Common myeloid progenitor, CD34-positive (primary cell): ENCODE data around the gene TANK.

ENCODE experiments used
- CTCF ChIA-PET: fragments of 350-600 bp; sonication (Branson Sonifier 250); formaldehyde crosslinking; loops from one replicate; lab custom pipeline; 2021; ENCODE audit warnings: antibody characterized with exemption; lab: Charles Lee
- POLR2A ChIA-PET: fragments of 350-600 bp; sonication (Branson Sonifier 250); formaldehyde crosslinking; loops from one replicate; lab custom pipeline; 2021; ENCODE audit warnings: antibody characterized with exemption; lab: Charles Lee
- DNase-seq, 3 donors: peaks; one replicate each; pipeline versions ENCODE4 v3.0.0 to v3.0.0-alpha.2; 2013
- H3K27ac ChIP-seq, 2 experiments: 1 replicate in 1 of 2; 2 replicates in 1 of 2; pipeline ENCODE4 v1.7.0; 2013; ENCODE audit warnings: inconsistent platforms in 2 of 2, low read length in 2 of 2, mild to moderate bottlenecking in 2 of 2, low read depth in 1 of 2, moderate library complexity in 1 of 2; ENCODE audit not compliant: severe bottlenecking in 2 of 2, insufficient read depth in 1 of 2, poor library complexity in 1 of 2
- H3K27me3 ChIP-seq, 5 experiments: replicated peaks in 2 of 5; 1 replicate in 3 of 5; 2 replicates in 2 of 5; pipeline versions ENCODE4 v1.6.1 to v1.7.0; 2013; ENCODE audit warnings: low read length in 4 of 5, mild to moderate bottlenecking in 2 of 5, moderate library complexity in 2 of 5, inconsistent platforms in 1 of 5; ENCODE audit not compliant: insufficient read depth in 5 of 5, control insufficient read depth in 4 of 5
- H3K36me3 ChIP-seq, 4 experiments: 1 replicate in 2 of 4; 2 replicates in 2 of 4; pipeline versions ENCODE4 v1.6.1 to v1.7.0; 2013; ENCODE audit warnings: low read length in 3 of 4, control low read depth in 1 of 4, mild to moderate bottlenecking in 1 of 4; ENCODE audit not compliant: control insufficient read depth in 4 of 4, insufficient read depth in 4 of 4
- H3K4me1 ChIP-seq, 4 experiments: 1 replicate in 3 of 4; 2 replicates in 1 of 4; pipeline versions ENCODE4 v1.6.1 to v1.7.1; 2013; ENCODE audit warnings: low read length in 3 of 4, mild to moderate bottlenecking in 3 of 4, control low read depth in 1 of 4, inconsistent platforms in 1 of 4, moderate library complexity in 1 of 4; ENCODE audit not compliant: control insufficient read depth in 4 of 4, insufficient read depth in 4 of 4; ENCODE audit errors: control extremely low read depth in 1 of 4
- H3K4me3 ChIP-seq, 7 experiments: 1 replicate in 4 of 7; 2 replicates in 3 of 7; pipeline versions ENCODE4 v1.5.1 to v1.7.0; 2013; ENCODE audit warnings: mild to moderate bottlenecking in 7 of 7, low read length in 6 of 7, moderate library complexity in 6 of 7, inconsistent platforms in 2 of 7, low read depth in 2 of 7, control low read depth in 1 of 7; ENCODE audit not compliant: insufficient read depth in 4 of 7, control insufficient read depth in 1 of 7; ENCODE audit errors: extremely low read depth in 1 of 7
- H3K9me3 ChIP-seq, 5 experiments: 1 replicate in 4 of 5; 2 replicates in 1 of 5; pipeline versions ENCODE4 v1.6.1 to v1.7.1; 2013; ENCODE audit warnings: low read length in 4 of 5, mild to moderate bottlenecking in 2 of 5, inconsistent platforms in 1 of 5, low read depth in 1 of 5, moderate library complexity in 1 of 5; ENCODE audit not compliant: control insufficient read depth in 4 of 5, insufficient read depth in 2 of 5; ENCODE audit errors: control extremely low read depth in 1 of 5
- WGBS: methylation state at CpG from one replicate; pipeline ENCODE4 v1.1.5; 2013; ENCODE audit not compliant: insufficient coverage; 5-methylcytosine and 5-hydroxymethylcytosine counted together

Gene TANK

DNA sequence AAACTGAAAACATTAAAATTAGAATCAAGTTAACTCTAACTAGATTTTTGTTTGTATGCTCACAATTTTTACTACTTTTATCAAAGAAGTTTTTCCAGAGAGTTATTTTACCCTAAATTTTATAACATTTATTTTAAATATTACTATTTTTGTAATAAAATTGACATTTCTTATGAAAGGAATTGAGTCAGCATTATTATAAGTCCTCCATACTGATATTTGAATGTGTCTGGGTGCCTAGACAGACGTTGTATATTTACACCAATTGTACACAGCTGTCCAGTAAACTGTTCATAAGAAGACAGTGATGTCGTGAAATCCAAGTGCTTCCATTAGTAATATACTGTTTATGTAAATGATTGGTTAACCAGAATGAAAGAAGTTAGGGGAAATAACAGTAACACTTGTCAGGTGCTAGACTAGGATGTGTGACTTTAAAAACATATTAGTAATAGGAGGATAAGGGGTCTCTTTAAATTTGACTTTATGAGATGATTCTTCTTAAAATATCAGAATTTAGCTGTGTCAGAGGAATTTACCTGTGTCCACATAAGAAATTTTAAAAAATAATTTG lies 73.7 kb downstream of the TANK start:
- WGBS, result 67% methylated on average over 1 of the region's 2 CpGs
- POLR2A ChIA-PET, result interaction anchor here (0.6 kb wide), 1 partner anchor 26 kb away, joined by 5 read pairs; no protein-coding TSS in a partner anchor
- Histone ChIP-seq H3K27me3 (no peaks in the 10 kb centered on the region), H3K4me1 (peaks cover 0 to 20% (median 17%) of the 10 kb centered on the region in 4 experiments), H3K27ac (no peak overlapping the region), H3K36me3 (peaks cover 5 to 28% (median 20%) of the 10 kb centered on the region in 4 experiments), H3K4me3 (no peak overlapping the region), H3K9me3 (no peaks in the 10 kb centered on the region)
- CTCF ChIA-PET, result interaction anchor here (0.8 to 6.2 kb wide), 5 partner anchors 8 to 51 kb away, joined by 3 to 35 read pairs (median 5); no protein-coding TSS in a partner anchor
- DNase-seq, result no peak

DNA sequence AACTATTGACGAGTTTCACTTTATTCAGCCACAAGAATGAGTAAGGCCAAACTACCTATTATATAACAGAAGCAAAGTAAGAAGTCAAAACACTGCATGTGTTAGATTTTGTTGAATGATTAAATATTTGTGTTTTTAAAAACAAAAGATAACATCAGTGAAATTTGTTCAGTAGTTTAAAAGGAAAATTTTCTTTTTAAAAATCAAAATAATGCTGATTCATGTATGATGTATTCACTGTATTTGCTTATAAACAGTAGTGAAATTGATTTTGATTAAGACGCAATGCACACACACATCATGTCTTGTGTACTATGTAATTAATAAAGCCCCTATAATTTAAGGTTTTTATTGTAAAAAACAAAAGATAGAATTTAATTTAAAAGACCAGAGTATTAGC lies 74.4 kb downstream of the TANK start:
- H3K27ac ChIP-seq, result no peak overlapping the region
- peaks cover 4 to 25% (median 15%) of the 10 kb centered on the region in 4 experiments for H3K36me3 ChIP-seq
- DNase-seq, result peak in 1 of 3 donors; percentile 15
- no CpG with 5 or more reads among the region's 2 CpGs for WGBS
- H3K9me3 ChIP-seq, result no peaks in the 10 kb centered on the region
- ChIA-PET CTCF (interaction anchor here (0.8 to 4.5 kb wide), 3 partner anchors 11 to 51 kb away, joined by 3 to 22 read pairs (median 4); no protein-coding TSS in a partner anchor), POLR2A (no interaction called here)
- no peaks in the 10 kb centered on the region for H3K27me3 ChIP-seq
- no peak overlapping the region for H3K4me3 ChIP-seq
- H3K4me1 ChIP-seq, result peaks cover 0 to 22% (median 19%) of the 10 kb centered on the region in 4 experiments

DNA sequence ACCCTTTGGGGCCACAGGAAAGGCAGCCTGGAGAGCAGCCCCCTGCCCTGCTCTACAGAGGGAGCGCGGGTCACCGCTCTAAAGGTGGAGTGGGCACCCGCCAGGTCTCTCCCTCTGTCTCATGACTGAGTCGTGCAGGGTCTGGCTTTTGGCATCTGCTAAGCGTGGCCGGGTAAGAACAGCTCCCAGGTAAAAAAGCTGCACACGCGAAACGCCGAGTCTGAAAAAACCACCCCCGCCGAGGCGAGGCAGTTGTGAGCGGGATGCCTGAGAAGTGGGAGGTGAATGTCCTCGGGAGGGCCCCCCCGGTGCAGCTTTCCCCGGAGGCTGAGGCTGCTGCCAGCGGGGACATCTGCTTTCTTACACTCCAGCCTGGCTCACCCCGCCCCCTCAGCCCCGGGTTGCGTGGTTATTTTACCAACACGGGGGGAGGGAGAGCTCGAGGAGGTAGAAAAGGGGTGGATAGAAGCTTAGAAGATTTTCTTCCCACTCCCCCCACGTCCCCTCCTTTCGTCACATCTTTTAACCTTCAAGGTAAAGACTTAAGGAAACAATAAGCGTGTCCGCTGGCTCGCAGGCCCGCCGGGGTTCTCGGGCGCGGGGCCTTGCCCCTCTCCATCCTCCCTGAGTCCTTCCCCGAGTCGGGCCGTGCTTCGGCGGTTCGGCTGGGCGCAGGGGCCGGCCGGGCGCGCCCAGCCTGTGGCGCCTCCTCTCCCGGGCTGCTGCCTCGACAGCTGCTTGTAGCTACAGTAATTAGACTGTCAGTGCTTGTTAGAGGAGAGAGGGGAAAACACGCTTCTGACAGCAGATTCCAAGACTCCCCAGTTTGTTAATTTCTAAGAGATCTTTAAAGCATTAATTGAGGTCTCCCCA lies 77.4 kb downstream of the TANK start:
- DNase-seq, result peak in 2 of 3 donors; percentile 60 to 77
- POLR2A ChIA-PET, result no interaction called here
- WGBS, result 4% methylated on average over 30 of the region's 49 CpGs
- Histone ChIP-seq H3K27ac (no peak overlapping the region), H3K27me3 (peaks cover 0 to 6% (median 0%) of the 10 kb centered on the region in 5 experiments), H3K9me3 (no peaks in the 10 kb centered on the region), H3K36me3 (peaks cover 0 to 17% (median 3%) of the 10 kb centered on the region in 4 experiments), H3K4me1 (peaks cover 0 to 23% (median 19%) of the 10 kb centered on the region in 4 experiments), H3K4me3 (peak overlapping the region; percentile 39 to 83 (median 65))
- CTCF ChIA-PET, result interaction anchor here (0.9 to 1.9 kb wide), 3 partner anchors 13 to 36 kb away, joined by 3 to 11 read pairs (median 4); no protein-coding TSS in a partner anchor

DNA sequence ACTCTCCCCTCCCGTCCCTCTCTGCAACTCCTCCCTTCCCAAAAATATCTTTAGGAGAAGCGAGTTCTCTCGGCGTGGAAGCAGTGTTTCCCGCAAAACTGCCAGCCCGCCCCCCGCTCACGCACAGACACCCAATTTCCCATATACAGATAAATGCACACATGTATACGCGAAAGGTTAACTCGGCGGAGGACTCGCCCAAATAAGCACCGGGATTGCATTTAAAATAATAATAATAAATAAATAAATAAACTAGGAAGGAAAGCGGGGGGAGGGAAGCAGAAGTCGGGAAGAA lies 78.0 kb downstream of the TANK start:
- peaks cover 0 to 17% (median 3%) of the 10 kb centered on the region in 4 experiments for H3K36me3 ChIP-seq
- ChIA-PET CTCF (interaction anchor here (1.9 kb wide), 1 partner anchor 15 kb away, joined by 11 read pairs; no protein-coding TSS in a partner anchor), POLR2A (no interaction called here)
- DNase-seq, result no peak
- peaks cover 0 to 6% (median 0%) of the 10 kb centered on the region in 5 experiments for H3K27me3 ChIP-seq
- peaks cover 0 to 29% (median 23%) of the 10 kb centered on the region in 4 experiments for H3K4me1 ChIP-seq
- H3K27ac ChIP-seq, result no peak overlapping the region
- peak overlapping the region; percentile 30 to 83 (median 65) for H3K4me3 ChIP-seq
- H3K9me3 ChIP-seq, result no peaks in the 10 kb centered on the region
- 0% methylated on average over 6 of the region's 16 CpGs for WGBS

DNA sequence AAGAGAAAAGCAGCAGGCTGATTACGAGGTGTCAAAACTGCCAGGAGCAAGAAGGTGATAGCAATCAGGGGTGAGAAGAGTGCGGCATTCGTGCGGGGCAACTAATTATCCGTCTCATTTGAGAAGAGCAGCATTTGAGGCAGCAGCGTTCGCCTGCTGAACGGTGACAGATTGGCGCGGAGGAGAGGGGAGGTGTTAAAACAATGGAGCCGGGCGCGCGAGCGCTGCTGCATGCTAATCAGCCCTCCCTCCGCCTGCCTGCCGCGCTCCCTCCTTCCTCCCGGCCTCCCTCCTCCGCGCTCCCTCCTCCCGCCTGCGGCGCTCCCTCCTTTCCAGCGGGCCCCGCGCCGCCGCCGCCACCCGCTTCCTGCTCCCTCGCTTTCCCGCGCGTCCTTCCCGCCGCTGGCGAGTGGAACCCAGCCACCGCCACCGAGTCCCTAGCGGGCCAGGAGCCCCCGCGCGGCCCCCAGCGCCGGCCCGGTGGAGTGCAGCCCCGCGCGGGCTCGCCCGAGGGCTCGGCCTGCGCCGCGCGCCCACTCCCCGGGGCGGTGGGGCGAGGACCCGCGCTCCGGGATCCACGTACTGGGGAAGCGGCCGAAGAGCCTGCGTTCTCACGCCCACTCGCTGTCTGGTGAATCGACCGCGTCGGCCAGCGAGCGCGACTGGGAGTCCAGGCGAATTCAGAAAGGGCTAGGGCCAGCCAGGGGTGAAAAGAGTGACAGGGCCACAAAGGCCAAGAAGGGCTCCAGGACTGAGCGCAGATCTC lies 78.5 kb downstream of the TANK start:
- Histone ChIP-seq H3K27ac (no peak overlapping the region), H3K9me3 (no peaks in the 10 kb centered on the region), H3K4me1 (peaks cover 0 to 33% (median 28%) of the 10 kb centered on the region in 4 experiments), H3K27me3 (peaks cover 0 to 8% (median 0%) of the 10 kb centered on the region in 5 experiments), H3K4me3 (peak overlapping the region; percentile 30 to 83 (median 65)), H3K36me3 (peaks cover 0 to 17% (median 3%) of the 10 kb centered on the region in 4 experiments)
- ChIA-PET POLR2A (no interaction called here), CTCF (interaction anchor here (0.6 to 5.5 kb wide), 4 partner anchors 8 to 35 kb away, joined by 3 to 35 read pairs (median 7); no protein-coding TSS in a partner anchor)
- WGBS, result 5% methylated on average over 43 of the region's 78 CpGs
- peak in 2 of 3 donors; percentile 65 to 81 for DNase-seq

GRCh38 chr2:161239326-161240109 lies 79.3 kb downstream of the TANK start:
- POLR2A ChIA-PET, result no interaction called here
- Histone ChIP-seq H3K27me3 (peaks cover 0 to 13% (median 0%) of the 10 kb centered on the region in 5 experiments), H3K9me3 (no peaks in the 10 kb centered on the region), H3K27ac (no peak overlapping the region), H3K4me1 (peaks cover 0 to 41% (median 33%) of the 10 kb centered on the region in 4 experiments), H3K4me3 (peak overlapping the region in 4 of 7 experiments; percentile 30 to 83 (median 76)), H3K36me3 (peaks cover 0 to 17% (median 3%) of the 10 kb centered on the region in 4 experiments)
- 95% methylated on average over 47 of the region's 47 CpGs for WGBS
- CTCF ChIA-PET, result interaction anchor here (0.6 to 5.5 kb wide), 4 partner anchors 9 to 35 kb away, joined by 3 to 35 read pairs (median 3); no protein-coding TSS in a partner anchor
- no peak for DNase-seq
